Memory B cell (primary cell): ENCODE results near the gene OR52I2.

Experiments used
- ATAC-seq: fragments of 150-1000 bp; cut with Tn5 transposase; 2 replicates; pipeline ENCODE4 v1.10.0; 2021; ENCODE audit warnings: low read depth, mild to moderate bottlenecking, moderate library complexity
- DNase-seq, 2 donors: peaks; one replicate each; pipeline ENCODE4 v3.0.0; 2022; ENCODE audit warnings: low spot score in 2 of 2
- H3K27ac Mint-ChIP-seq: one replicate; pipeline ENCODE4 v1.8.0; 2022; ENCODE audit warnings: mild to moderate bottlenecking, moderate library complexity, mixed read lengths
- H3K27me3 Mint-ChIP-seq: one replicate; pipeline ENCODE4 v1.8.0; 2022; ENCODE audit warnings: mixed read lengths
- H3K36me3 Mint-ChIP-seq: one replicate; pipeline ENCODE4 v1.8.0; 2022; ENCODE audit warnings: mild to moderate bottlenecking, mixed read lengths
- H3K4me1 Mint-ChIP-seq: one replicate; pipeline ENCODE4 v1.8.0; 2022; ENCODE audit warnings: mixed read lengths
- H3K4me3 Mint-ChIP-seq: one replicate; pipeline ENCODE4 v1.8.0; 2022; ENCODE audit warnings: mild to moderate bottlenecking, moderate library complexity, mixed read lengths
- H3K9me3 Mint-ChIP-seq: one replicate; pipeline ENCODE4 v1.8.0; 2022; ENCODE audit warnings: mixed read lengths

OR52I2 gene

GRCh38 chr11:4581443-4581842 lies at the start of gene OR52I2:
Gene OR52I2 (plus strand): TSS chr11:4581743.
- Mint-ChIP-seq H3K27me3 (peaks cover 13% of the 10 kb centered on the region), H3K36me3 (no peaks in the 10 kb centered on the region), H3K4me3 (no peak within 1 kb of the TSS), H3K9me3 (no peaks in the 10 kb centered on the region), H3K4me1 (no peaks in the 10 kb centered on the region), H3K27ac (no peak within 1 kb of the TSS)
- DNase-seq = no peak
- no peak for ATAC-seq

- DNase-seq (peak; percentile 31 to 35), ATAC-seq (peak; percentile 43)
- H3K4me1 Mint-ChIP-seq = no peaks in the 10 kb centered on the region
- H3K9me3 Mint-ChIP-seq = no peaks in the 10 kb centered on the region
- H3K4me3 Mint-ChIP-seq = no peak overlapping the region
- no peak overlapping the region for H3K27ac Mint-ChIP-seq
- no peaks in the 10 kb centered on the region for H3K36me3 Mint-ChIP-seq
- peaks cover 5% of the 10 kb centered on the region for H3K27me3 Mint-ChIP-seq
Measured at GRCh38 chr11:4539603-4540219, 41.8 kb upstream of the OR52I2 start.

GRCh38 chr11:4541071-4541470 lies 40.5 kb upstream of the OR52I2 start:
- peaks cover 6% of the 10 kb centered on the region for H3K27me3 Mint-ChIP-seq
- DNase-seq (no peak), ATAC-seq (no peak)
- no peak overlapping the region for H3K27ac Mint-ChIP-seq
- H3K36me3 Mint-ChIP-seq = no peaks in the 10 kb centered on the region
- no peaks in the 10 kb centered on the region for H3K9me3 Mint-ChIP-seq
- H3K4me1 Mint-ChIP-seq = no peaks in the 10 kb centered on the region
- H3K4me3 Mint-ChIP-seq = no peak overlapping the region

- Mint-ChIP-seq H3K9me3 (no peaks in the 10 kb centered on the region), H3K27me3 (peaks cover 5% of the 10 kb centered on the region), H3K36me3 (no peaks in the 10 kb centered on the region), H3K4me1 (no peaks in the 10 kb centered on the region), H3K4me3 (no peak overlapping the region), H3K27ac (no peak overlapping the region)
- DNase-seq = no peak
- no peak for ATAC-seq
Measured at GRCh38 chr11:4543561-4543960, 38.0 kb upstream of the OR52I2 start.

- Mint-ChIP-seq H3K36me3 (no peaks in the 10 kb centered on the region), H3K27ac (no peak within 1 kb of the TSS), H3K4me1 (no peaks in the 10 kb centered on the region), H3K4me3 (no peak within 1 kb of the TSS), H3K27me3 (peaks cover 7% of the 10 kb centered on the region), H3K9me3 (peaks cover 3% of the 10 kb centered on the region)
- DNase-seq (no peak), ATAC-seq (no peak)
Measured at GRCh38 chr11:4544891-4545290, 36.7 kb upstream of the OR52I2 start, which contains the start of gene OR52M1. Gene OR52M1 (plus strand): TSS chr11:4545191. CDS start chr11:4545191, 0 bp downstream.

- Mint-ChIP-seq H3K27ac (no peak overlapping the region), H3K4me1 (no peaks in the 10 kb centered on the region), H3K27me3 (peaks cover 8% of the 10 kb centered on the region), H3K9me3 (peaks cover 7% of the 10 kb centered on the region), H3K4me3 (no peak overlapping the region), H3K36me3 (no peaks in the 10 kb centered on the region)
- ATAC-seq (no peak), DNase-seq (no peak)
Measured at GRCh38 chr11:4546878-4547277, 34.7 kb upstream of the OR52I2 start.

GRCh38 chr11:4547416-4547815 lies 34.1 kb upstream of the OR52I2 start:
- no peak for DNase-seq
- no peaks in the 10 kb centered on the region for H3K36me3 Mint-ChIP-seq
- H3K4me1 Mint-ChIP-seq = no peaks in the 10 kb centered on the region
- no peak overlapping the region for H3K27ac Mint-ChIP-seq
- no peak for ATAC-seq
- H3K9me3 Mint-ChIP-seq = peaks cover 7% of the 10 kb centered on the region
- H3K27me3 Mint-ChIP-seq = peaks cover 8% of the 10 kb centered on the region
- H3K4me3 Mint-ChIP-seq = no peak overlapping the region

GRCh38 chr11:4551346-4551979 lies 30.1 kb upstream of the OR52I2 start:
- H3K4me3 Mint-ChIP-seq = no peak overlapping the region
- peaks cover 10% of the 10 kb centered on the region for H3K9me3 Mint-ChIP-seq
- no peaks in the 10 kb centered on the region for H3K36me3 Mint-ChIP-seq
- H3K27ac Mint-ChIP-seq = no peak overlapping the region
- ATAC-seq = no peak
- DNase-seq = no peak
- peaks cover 19% of the 10 kb centered on the region for H3K27me3 Mint-ChIP-seq
- H3K4me1 Mint-ChIP-seq = no peaks in the 10 kb centered on the region

- DNase-seq (no peak), ATAC-seq (no peak)
- Mint-ChIP-seq H3K36me3 (no peaks in the 10 kb centered on the region), H3K27ac (no peak overlapping the region), H3K9me3 (peaks cover 10% of the 10 kb centered on the region), H3K4me3 (no peak overlapping the region), H3K27me3 (peaks cover 22% of the 10 kb centered on the region), H3K4me1 (no peaks in the 10 kb centered on the region)
Measured at GRCh38 chr11:4559527-4560440, 21.8 kb upstream of the OR52I2 start.

GRCh38 chr11:4560467-4560866 lies 21.1 kb upstream of the OR52I2 start:
- H3K36me3 Mint-ChIP-seq = no peaks in the 10 kb centered on the region
- DNase-seq (no peak), ATAC-seq (no peak)
- H3K4me3 Mint-ChIP-seq = no peak overlapping the region
- H3K4me1 Mint-ChIP-seq = no peaks in the 10 kb centered on the region
- H3K27ac Mint-ChIP-seq = no peak overlapping the region
- H3K27me3 Mint-ChIP-seq = peaks cover 22% of the 10 kb centered on the region
- peaks cover 10% of the 10 kb centered on the region for H3K9me3 Mint-ChIP-seq

- peaks cover 10% of the 10 kb centered on the region for H3K9me3 Mint-ChIP-seq
Measured at GRCh38 chr11:4565371-4565770, 16.2 kb upstream of the OR52I2 start.

GRCh38 chr11:4569075-4569474 lies 12.5 kb upstream of the OR52I2 start:
- Mint-ChIP-seq H3K9me3 (peaks cover 4% of the 10 kb centered on the region), H3K4me1 (no peaks in the 10 kb centered on the region), H3K27ac (no peak overlapping the region), H3K27me3 (peaks cover 2% of the 10 kb centered on the region), H3K36me3 (no peaks in the 10 kb centered on the region), H3K4me3 (no peak overlapping the region)
- ATAC-seq (no peak), DNase-seq (no peak)

More at GRCh38 chr11:4565371-4565770, 16.2 kb upstream of the OR52I2 start:
- Mint-ChIP-seq H3K27me3 (peaks cover 12% of the 10 kb centered on the region), H3K36me3 (no peaks in the 10 kb centered on the region), H3K27ac (no peak overlapping the region), H3K4me1 (no peaks in the 10 kb centered on the region), H3K4me3 (no peak overlapping the region)
- DNase-seq (no peak), ATAC-seq (no peak)

- Mint-ChIP-seq H3K4me3 (no peak overlapping the region), H3K9me3 (no peaks in the 10 kb centered on the region), H3K27ac (no peak overlapping the region), H3K27me3 (peaks cover 16% of the 10 kb centered on the region), H3K36me3 (no peaks in the 10 kb centered on the region), H3K4me1 (no peaks in the 10 kb centered on the region)
- DNase-seq = no peak
- ATAC-seq = no peak
Measured at GRCh38 chr11:4576880-4577279, 4.7 kb upstream of the OR52I2 start.

GRCh38 chr11:4577761-4578160 lies 3.8 kb upstream of the OR52I2 start:
- Mint-ChIP-seq H3K4me3 (no peak overlapping the region), H3K9me3 (no peaks in the 10 kb centered on the region), H3K27ac (no peak overlapping the region), H3K36me3 (no peaks in the 10 kb centered on the region), H3K4me1 (no peaks in the 10 kb centered on the region), H3K27me3 (peaks cover 18% of the 10 kb centered on the region)
- no peak for ATAC-seq
- no peak for DNase-seq
